Measurements from ENCODE around the gene CERT1.
"Not testable (repeated sequence)": the region's sequence is repeated elsewhere in the genome, so short reads cannot be mapped to it uniquely, and the experiment has no call there.

Gene CERT1, protein sequence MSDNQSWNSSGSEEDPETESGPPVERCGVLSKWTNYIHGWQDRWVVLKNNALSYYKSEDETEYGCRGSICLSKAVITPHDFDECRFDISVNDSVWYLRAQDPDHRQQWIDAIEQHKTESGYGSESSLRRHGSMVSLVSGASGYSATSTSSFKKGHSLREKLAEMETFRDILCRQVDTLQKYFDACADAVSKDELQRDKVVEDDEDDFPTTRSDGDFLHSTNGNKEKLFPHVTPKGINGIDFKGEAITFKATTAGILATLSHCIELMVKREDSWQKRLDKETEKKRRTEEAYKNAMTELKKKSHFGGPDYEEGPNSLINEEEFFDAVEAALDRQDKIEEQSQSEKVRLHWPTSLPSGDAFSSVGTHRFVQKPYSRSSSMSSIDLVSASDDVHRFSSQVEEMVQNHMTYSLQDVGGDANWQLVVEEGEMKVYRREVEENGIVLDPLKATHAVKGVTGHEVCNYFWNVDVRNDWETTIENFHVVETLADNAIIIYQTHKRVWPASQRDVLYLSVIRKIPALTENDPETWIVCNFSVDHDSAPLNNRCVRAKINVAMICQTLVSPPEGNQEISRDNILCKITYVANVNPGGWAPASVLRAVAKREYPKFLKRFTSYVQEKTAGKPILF

DNA sequence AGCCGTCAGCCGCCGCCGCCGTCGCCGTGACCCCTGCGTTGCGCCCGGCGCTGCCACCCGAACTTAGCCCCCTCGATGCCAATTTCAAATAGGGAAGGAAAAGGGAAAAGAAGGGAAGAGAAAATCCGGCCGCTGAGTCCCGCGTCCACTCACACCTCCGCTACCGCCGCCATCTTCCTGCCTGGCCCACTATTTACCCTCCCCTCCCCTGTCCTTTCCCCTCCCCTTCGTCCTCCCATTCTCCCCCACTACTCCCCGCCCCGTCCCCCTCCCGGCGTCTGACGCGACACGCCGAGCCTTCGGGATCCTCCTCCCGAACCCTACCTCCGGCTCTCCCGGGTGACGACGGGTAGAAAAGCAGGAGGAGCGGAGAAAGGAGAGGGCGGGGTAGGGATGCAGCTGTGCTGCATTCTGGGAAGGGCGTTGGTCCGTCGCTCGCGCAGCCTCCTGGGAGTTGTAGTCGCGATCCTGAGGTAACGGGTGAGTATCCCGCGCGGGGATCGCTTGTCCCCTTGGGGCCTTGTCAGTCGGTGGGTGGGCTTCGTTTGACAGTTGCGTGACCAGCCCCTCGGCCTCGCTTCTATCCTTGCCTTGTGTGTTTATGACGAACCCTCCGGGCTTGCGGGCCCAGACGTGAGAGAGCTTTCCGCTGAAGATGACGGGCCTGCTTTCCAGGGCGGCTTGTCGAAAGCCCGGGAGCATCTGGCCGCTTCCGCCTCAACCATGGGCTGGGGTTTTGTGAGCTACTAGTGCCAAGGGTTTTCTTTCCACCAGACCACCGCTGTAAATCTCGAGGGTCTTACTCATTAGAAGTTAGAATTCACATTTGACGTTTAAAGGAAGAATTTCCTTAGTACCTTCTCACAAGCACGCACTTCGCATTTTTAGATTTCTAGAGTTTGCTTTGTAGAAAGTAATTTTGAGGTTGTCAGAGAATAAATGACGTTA, at the start of gene CERT1, which contains the start of gene POLK:
Gene CERT1 (minus strand): TSS at position 195 of the 948 bp plus-strand sequence. CDS start 422 bp downstream, outside the sequence.
Gene POLK (plus strand): TSS at position 457 of the 948 bp plus-strand sequence.
- DNase-seq: peak; percentile 83 to 94 (median 90)

DNA sequence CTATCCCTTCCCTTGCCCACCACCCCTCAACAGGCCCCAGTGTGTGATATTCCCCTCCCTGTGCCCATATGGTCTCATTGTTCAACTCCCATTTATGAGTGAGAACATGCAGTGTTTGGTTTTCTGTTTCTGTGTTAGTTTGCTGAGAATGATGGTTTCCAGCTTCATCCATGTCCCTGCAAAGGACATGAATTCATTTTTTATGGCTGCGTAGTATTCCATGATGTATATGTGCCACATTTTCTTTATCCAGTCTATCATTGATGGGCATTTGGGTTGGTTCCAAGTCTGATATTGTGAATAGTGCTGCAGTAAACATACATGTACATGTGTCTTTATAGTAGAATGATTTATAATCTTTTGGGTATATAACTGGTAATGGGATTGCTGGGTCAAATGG, 49.2 kb upstream of the CERT1 start:
- DNase-seq: not testable (repeated sequence)

DNA sequence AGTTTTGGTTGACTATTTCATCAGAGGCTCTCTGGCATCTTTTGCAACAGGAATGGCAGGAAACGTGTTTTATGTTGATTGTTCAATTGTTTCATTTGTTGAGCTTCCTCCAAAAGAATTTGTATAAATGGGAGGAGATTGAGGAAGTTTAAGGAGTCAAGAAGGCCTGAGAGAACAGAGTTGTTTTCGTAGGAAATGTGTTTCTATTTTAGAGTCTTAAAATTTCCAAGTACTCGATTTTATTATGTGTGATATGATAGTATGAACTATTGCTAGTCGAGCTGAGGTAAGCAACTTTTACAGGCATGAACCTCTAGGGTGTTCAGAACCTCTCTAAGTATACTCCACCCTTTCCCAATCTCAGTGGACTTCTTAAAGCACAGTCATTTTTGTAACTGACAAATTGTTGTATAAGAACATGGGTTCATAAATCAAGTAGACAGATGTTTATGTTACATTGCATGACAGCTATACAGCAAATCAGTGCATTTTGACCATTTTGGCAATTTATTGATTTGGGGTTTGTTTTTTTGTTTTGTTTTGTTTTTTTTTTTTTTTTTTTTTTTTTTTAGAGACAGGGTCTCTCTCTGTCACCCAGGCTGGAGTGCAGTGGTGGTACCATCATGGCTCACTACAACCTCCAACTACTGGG, 47.7 kb upstream of the CERT1 start:
- DNase-seq: no peak

DNA sequence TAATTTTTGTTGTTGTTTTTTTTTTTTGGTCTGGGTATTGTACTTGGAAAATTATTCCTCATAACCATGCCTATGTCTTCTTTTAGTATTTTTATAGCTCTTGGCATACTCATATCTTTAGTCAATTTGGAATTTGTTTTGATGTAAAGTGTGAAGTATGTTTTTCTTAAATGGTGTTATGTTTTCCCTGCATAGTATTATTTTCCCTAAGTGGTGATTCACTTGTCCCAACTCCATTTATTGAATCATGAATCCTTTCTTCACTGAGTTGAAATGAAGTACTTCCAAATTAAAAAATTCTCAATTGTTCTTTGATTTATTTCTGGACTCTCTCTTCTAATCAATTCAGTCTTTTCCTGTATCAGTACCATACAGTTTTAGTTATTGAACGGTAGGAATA, 46.8 kb upstream of the CERT1 start:
- DNase-seq: no peak

DNA sequence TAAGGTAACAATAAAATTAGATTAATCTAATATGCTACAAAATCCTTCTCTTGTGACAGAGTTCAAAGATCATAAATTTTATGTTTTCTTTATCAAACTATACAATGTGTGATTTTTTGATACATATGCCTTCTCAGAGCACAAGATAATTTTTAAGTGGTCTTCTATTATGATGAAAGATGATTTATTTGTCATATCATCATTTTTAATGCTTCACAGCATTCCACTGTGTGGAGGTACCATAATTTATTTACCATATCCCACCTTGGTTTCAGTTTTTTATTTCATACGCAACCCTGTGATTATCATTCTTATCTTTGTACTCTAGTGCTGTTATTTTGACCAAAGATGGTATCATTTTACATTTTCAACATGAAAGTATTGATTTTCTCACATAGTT, 41.9 kb upstream of the CERT1 start:
- no peak for DNase-seq

DNA sequence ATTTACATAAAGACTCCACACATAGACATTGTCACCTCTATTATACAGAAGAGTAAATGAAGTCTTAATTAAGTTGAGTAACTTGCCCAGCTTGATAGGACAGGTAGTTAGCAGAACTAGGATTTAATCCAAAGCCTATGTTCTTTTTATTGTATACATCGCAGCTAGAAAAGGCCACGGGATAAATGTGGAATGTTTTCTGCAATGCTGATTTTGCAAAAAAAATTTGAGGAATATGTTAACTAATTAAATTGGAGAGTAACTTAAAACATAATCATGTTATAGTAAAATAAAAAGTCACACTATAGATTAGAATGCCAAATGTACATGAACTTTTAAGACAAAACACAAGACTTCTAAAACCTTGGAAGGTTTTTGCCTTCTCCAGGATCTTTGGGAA, 41.3 kb upstream of the CERT1 start:
- no peak for DNase-seq

DNA sequence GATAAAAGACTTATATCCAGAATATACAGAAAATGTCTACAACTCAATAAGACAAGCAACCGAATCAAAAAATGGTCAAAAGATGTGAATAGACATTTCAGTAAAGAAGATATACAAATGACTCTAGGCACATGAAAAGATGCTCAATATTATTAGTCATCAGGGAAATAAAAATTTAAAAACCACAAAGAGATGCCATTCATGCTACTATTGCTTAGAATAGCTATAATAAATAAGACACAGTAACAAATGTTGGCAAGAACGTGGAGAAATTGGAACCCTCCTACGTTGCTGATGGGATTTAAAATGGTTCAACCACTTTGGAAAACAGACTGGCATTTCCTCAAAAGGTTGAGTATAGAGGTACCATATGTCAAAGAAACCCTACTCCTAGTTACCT, 40.0 kb upstream of the CERT1 start:
- DNase-seq: no peak

DNA sequence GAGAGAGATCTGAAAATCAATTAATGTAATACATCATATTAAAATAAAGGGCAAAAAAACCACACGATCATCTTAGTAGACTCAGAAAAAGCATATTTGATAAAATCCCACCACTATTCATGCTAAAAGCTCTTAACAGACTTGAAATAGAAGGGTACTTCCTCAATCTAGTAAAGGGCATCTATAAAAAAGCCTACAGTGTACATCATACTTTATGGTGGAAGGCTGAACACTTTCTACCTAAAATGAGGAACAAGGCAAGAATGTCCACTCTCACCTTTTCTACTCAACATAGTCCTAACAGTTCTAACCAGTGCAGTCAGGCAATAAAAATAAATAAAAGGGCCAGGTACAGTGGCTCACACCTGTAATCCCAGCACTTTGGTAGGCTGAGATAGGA, 39.2 kb upstream of the CERT1 start:
- no peak for DNase-seq

DNA sequence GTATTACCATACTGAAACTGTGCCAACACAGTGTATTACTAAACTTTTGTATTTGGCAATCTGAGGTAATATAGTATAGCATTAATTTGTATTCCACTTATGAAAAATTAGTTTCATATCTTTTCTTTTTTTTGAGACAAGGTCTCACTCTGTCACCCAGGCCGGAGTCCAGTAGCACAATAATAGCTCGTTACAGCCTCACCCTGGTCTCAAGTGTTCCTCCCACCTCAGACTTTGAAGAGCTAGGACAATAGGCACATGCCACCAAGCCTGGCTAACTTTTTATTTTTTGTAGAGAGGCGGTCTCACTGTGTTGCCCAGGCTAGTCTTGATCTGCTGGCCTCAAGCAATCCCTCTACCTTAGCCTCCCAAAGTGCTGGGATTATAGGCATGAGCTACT, 36.4 kb upstream of the CERT1 start:
- no peak for DNase-seq

DNA sequence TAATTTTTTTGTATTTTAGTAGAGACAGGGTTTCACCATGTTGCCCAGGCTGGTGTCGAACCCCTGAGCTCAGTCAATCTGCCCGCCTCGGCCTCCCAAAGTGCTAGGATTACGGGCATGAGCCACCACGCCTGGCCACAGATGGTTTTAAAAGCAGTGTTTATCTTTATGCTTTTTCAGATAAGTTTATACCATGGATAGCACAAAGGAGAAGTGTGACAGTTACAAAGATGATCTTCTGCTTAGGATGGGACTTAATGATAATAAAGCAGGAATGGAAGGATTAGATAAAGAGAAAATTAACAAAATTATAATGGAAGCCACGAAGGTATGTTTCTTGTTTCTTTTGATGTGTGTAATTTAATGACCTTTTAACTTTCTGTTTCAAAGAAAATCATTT, 35.4 kb upstream of the CERT1 start:
- DNase-seq: no peak

DNA sequence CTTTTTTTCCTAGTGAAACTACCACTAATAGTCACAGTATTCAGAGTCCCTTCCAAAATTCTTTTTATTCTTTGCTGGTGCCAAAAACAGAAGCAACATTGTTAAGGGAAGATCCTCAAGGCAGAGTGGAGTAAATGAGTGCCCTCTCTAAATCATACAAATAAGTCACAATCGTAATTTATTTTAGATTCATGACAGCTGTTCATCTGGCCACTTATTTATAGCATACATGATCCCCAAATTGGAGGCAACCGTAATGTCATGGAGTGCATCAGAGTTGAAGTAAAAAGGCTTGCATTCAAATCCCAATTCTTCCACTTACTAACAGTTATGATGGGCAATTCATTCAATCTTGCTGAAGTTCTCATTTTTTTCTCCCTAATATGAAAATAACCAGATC, 33.7 kb upstream of the CERT1 start:
- DNase-seq: no peak

DNA sequence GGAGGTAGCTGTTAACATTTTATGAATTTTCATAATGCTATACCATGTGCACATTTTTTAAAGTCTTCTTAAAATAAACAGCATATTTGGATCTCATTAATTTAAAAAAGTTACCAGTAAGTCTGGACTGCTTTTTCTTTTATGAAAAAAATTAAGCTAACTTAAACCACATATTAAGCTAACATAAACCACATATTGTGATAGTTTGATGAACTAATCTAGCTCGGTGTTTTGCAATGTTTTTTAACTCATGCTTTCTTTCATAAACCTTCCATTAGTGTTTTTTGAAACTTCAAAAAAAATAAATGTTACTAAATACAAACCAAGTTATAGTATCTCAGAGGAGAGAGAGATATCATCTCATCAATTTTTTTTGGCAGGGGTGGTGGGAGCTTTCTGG, 26.8 kb upstream of the CERT1 start:
- DNase-seq: no peak

DNA sequence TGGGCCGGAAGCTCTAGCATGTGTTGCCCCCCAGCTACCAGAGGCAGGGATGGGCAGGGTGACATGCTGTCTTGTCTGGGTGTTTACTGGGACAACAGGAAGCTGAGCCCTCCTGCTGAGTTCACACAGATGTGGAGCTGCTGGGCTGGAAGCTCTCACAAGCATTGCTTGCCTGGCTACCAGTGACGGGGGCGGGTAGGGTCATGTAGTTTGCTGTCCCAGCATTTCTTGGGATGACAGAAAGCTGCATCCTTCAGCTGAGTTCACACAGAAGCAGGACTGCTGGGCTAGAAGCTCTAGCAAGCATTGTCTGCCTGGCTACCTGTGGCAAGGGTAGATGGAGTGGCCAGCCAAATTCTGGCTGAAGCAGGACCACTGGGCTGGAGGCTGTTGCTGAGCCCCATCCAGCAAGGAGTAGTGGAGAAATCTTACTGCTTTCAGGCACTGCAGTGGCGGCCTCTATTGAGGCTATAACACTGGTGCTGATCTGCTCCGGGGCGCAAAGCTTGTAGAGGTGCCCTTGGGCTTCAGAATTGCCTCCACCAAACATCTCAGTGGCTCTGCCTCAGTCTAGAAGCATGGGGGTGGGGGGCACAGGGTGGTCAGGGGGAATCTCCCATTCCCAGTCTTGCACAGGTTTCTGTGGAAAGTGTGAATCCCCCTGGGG, 25.4 kb upstream of the CERT1 start:
- DNase-seq: no peak

DNA sequence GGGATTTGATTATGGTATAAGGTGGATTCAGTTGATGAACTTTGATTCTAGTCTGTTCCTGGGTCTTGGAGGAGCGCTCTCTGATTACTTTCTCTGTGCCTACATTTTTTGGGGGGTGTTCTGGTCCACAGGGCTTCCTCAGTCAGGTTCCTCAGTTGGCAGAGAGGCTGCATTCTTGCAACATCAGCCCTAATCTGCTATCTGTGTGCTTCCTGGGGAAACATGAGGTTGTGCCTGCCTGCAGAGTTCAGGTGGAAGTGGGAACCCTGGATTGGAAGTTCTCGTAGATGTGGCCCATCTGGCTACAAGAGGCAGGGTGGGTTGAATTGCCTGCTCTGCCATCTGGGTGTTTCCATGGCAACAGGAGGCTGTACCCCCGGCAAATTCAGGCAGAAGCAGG, 24.7 kb upstream of the CERT1 start:
- DNase-seq: no peak

DNA sequence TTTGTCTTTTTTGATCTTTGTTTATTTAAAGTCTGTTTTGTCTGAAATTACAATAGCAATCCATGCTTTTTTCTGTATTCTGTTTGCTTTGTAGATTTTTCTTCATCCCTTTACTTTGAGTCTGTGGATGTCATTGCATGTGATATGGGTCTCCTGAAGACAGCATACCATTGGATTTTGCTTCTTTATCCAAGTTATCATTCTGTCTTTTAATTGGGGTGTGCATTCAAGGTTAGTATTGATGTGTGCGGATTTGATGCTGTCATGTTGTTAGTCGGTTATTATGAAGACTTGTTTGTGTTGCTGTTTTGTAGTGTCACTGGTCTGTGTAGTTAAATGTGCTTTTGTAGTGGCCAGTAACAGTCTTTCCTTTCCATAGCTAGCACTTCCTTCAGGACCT, 23.3 kb upstream of the CERT1 start:
- no peak for DNase-seq

DNA sequence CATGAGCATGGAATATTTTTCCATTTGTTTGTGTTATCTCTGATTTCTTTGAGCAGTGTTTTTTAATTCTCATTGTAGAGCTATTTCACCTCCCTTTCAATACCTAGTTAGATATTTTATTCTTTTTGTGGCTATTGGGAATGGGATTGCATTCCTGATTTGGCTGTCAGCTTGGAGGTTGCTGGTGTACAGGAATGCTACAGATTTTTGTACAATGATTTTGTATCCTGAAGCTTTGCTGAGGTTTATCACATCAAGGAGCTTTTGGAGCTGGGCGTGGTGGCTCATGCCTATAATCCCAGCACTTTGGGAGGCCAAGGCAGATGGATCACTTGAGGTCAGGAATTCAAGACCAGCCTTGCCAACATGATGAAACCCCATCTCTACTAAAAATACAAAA, 22.3 kb upstream of the CERT1 start:
- not testable (repeated sequence) for DNase-seq

DNA sequence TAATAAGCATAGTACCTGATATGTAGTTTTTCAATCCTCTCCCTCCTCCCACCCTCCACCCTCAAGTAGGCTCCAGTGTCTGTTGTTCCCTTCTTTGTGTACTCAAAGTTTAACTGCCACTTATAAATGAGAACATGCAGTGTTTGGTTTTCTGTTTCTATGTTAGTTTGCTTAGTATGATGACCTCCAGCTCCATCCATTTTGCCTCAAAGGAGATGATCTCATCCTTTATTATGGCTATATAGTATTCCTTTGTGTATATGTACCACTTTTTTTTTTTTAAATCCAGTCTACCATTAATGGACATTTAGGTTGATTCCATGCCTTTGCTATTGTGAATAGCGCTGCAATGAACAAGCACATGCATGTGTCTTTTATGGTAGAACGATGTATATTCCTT, 20.8 kb upstream of the CERT1 start:
- no peak for DNase-seq

DNA sequence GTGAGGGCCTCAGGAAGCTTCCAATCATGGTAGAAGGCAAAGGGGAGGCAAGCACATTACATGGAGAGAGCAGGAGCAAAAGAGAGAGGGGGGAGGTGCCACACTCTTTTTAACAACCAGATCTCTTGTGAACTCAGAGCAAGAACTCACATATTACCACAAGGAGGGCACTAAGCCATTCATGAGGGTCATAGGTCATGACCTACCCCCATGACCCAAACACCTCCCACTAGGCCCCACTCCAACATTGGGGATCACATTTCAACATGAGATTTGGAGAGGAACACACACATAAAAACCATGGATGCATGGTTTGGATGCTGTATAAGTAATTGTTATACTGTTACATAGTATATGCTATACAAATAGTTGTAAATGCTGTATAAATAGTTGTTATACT, 17.8 kb upstream of the CERT1 start:
- DNase-seq: no peak

DNA sequence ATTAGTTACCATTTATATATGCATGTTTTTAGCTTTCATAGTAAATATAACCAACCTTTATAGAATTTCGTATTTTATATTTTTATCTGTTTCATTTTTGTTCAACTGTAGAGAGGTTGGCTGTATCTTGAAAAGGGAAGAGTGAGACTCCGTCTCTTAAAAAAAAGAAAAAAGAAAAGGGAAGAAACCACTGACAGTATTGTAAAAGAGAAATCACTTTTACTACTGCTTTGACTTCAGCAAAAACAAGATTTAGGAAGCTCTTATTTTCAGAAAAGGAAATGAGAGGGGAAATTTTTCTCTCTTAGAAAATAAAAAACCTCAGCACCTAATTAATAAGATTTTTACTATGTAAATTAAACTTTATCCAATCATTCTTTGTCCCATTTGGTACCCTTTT, 14.6 kb upstream of the CERT1 start:
- DNase-seq: no peak

DNA sequence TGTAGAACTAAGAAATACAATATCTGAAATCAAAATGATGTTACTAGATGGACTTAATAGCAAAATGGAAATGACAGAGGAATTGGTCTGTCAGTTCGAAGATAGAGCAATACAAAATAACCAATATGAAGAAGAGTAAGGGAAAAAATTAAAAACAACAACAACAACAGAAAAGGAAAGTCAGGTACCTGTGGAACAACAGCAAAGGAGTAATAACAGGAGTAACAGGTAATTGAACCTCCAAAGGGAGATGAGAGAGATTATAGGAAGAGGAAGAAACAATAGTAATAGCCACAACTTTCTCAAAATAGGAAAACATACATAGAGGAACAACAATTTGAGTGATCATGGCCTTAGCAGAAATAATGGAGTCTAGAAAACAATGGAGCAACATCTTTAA, 13.9 kb upstream of the CERT1 start:
- no peak for DNase-seq

DNA sequence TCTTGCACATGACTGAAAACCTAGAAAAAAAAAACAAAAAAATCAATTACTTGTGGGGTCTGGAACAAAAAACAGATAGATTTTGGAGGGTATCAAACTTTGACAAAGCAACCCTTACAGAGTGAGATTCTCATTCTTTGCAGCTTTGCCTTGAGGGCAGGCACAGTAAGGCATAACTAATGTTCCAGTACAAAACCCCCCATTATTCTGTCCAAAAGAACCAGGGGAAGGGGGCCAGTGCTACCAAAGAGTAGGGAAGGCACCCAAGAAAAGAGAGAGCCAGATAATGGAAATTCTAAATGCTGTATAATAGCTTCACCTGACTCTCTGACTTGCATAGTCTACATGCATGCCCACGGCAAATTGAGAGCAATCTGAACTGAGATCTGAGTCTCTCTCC, 13.2 kb upstream of the CERT1 start:
- no peak for DNase-seq

DNA sequence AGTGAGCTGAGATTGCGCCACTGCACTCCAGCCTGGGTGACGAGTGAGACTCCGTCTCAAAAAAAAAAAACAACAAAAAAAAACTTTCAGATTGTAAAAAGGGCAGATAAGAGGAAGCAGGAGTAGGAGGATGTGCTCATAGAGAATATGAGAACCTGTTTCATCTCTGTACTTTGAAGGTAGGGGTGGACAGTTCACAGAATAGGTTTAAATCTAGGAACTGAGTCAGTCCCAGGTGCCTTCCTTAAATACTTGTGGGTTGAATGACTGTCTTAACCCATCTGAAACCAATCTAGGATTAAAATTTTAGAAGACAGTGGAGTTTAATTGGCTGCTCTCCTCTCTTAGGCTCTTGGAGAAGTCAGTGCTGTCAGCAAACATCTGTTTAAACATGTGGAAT, 12.6 kb upstream of the CERT1 start:
- peak in 2 of 6 experiments; percentile 2 to 3 for DNase-seq

All from stimulated activated naive CD4-positive, alpha-beta T cell (primary cell).